HEK293 (cell line): ENCODE measurements around the gene CDK10.

Source experiments
- EGR2 ChIP-seq: fragments of 450-650 bp; formaldehyde crosslinking; IDR thresholded peaks from 2 replicates; pipeline ENCODE4 v1.5.1; 2016; ENCODE audit warnings: low read depth, missing biosample characterization, missing genetic modification characterization
- HOXA7 ChIP-seq: sonication (generic); formaldehyde crosslinking; IDR thresholded peaks from 2 replicates; pipeline ENCODE4 v1.8.1; 2022; ENCODE audit warnings: missing genetic modification reagents, borderline replicate concordance
- ZNF24 ChIP-seq: fragments of 450-650 bp; formaldehyde crosslinking; IDR thresholded peaks from 2 replicates; pipeline ENCODE4 v1.5.1; 2016; ENCODE audit warnings: missing biosample characterization, missing genetic modification characterization
- ZNF335 ChIP-seq: fragments of 450-650 bp; formaldehyde crosslinking; conservative IDR thresholded peaks from 2 replicates; pipeline ENCODE4 v1.5.1; 2016; ENCODE audit warnings: missing biosample characterization, missing genetic modification characterization
- ZNF423 ChIP-seq: fragments of 450-650 bp; formaldehyde crosslinking; IDR thresholded peaks from 2 replicates; pipeline ENCODE4 v1.5.1; 2016; ENCODE audit warnings: missing biosample characterization, missing genetic modification characterization
- ZNF48 ChIP-seq: fragments of 450-650 bp; formaldehyde crosslinking; IDR thresholded peaks from 2 replicates; pipeline ENCODE4 v1.5.1; 2016; ENCODE audit warnings: missing biosample characterization, missing genetic modification characterization
- ZNF629 ChIP-seq: fragments of 450-650 bp; formaldehyde crosslinking; IDR thresholded peaks from 2 replicates; pipeline ENCODE4 v1.5.1; 2017; ENCODE audit warnings: missing biosample characterization, missing genetic modification characterization
- TF ChIP-seq, protein P1 (sequence below): fragments of 450-650 bp; formaldehyde crosslinking; IDR thresholded peaks from 2 replicates; pipeline ENCODE4 v1.5.1; 2016; ENCODE audit warnings: missing biosample characterization, missing genetic modification characterization, low read depth
- TF ChIP-seq, protein P2 (sequence below): fragments of 450-650 bp; formaldehyde crosslinking; IDR thresholded peaks from 2 replicates; pipeline ENCODE4 v1.5.1; 2016; ENCODE audit warnings: missing biosample characterization, missing genetic modification characterization

DNA sequence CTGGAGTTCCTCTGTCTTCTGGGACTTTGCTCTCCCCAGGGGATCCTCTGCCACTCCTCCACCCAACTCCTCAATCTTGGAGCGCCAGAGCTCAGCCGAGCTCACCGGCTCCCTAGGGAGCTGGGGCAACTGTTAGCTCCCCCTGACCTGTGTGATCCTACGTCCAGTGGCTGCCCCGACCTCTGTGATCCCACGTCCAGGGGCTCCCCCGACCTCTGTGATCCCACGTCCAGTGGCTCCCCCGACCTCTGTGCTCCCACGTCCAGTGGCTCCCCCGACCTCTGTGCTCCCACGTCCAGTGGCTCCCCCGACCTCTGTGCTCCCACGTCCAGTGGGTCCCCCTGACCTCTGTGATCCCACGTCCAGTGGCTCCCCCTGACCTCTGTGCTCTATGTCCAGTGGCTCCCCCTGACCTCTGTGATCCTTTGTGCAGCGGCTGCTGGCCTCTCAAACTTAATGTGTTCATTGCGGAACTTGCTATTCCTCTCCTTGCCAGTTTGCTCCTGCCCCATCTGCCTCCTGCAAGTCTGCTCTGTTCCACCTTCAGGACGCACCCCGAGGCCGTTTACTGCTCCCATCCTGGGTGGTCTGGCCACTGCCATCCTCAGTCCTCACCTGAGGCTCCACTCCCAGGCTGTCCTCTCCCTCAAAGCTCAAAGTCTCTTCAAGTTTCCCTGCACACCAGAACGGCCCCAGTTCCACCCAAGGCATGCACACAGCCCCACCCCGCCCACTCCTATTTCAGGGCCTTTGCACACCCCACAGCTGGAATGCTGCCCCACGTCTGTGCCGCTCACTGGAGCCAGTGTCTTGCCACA lies 31.4 kb downstream of the CDK10 start:
- TF ChIP-seq, protein P1, sequence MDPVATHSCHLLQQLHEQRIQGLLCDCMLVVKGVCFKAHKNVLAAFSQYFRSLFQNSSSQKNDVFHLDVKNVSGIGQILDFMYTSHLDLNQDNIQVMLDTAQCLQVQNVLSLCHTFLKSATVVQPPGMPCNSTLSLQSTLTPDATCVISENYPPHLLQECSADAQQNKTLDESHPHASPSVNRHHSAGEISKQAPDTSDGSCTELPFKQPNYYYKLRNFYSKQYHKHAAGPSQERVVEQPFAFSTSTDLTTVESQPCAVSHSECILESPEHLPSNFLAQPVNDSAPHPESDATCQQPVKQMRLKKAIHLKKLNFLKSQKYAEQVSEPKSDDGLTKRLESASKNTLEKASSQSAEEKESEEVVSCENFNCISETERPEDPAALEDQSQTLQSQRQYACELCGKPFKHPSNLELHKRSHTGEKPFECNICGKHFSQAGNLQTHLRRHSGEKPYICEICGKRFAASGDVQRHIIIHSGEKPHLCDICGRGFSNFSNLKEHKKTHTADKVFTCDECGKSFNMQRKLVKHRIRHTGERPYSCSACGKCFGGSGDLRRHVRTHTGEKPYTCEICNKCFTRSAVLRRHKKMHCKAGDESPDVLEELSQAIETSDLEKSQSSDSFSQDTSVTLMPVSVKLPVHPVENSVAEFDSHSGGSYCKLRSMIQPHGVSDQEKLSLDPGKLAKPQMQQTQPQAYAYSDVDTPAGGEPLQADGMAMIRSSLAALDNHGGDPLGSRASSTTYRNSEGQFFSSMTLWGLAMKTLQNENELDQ (tag by site-specific recombination): no peak
- TF ChIP-seq HOXA7 (CRISPR knock-in tag) (no peak), ZNF24 (tag by site-specific recombination) (no peak), EGR2 (tag by site-specific recombination) (no peak), ZNF629 (tag by site-specific recombination) (no peak), ZNF423 (tag by site-specific recombination) (no peak), ZNF335 (tag by site-specific recombination) (no peak), ZNF48 (tag by site-specific recombination) (no peak)
- TF ChIP-seq, protein P2, sequence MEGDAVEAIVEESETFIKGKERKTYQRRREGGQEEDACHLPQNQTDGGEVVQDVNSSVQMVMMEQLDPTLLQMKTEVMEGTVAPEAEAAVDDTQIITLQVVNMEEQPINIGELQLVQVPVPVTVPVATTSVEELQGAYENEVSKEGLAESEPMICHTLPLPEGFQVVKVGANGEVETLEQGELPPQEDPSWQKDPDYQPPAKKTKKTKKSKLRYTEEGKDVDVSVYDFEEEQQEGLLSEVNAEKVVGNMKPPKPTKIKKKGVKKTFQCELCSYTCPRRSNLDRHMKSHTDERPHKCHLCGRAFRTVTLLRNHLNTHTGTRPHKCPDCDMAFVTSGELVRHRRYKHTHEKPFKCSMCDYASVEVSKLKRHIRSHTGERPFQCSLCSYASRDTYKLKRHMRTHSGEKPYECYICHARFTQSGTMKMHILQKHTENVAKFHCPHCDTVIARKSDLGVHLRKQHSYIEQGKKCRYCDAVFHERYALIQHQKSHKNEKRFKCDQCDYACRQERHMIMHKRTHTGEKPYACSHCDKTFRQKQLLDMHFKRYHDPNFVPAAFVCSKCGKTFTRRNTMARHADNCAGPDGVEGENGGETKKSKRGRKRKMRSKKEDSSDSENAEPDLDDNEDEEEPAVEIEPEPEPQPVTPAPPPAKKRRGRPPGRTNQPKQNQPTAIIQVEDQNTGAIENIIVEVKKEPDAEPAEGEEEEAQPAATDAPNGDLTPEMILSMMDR (tag by site-specific recombination): no peak
